Measurements from ENCODE around the gene JUN.

The JUN gene

DNA sequence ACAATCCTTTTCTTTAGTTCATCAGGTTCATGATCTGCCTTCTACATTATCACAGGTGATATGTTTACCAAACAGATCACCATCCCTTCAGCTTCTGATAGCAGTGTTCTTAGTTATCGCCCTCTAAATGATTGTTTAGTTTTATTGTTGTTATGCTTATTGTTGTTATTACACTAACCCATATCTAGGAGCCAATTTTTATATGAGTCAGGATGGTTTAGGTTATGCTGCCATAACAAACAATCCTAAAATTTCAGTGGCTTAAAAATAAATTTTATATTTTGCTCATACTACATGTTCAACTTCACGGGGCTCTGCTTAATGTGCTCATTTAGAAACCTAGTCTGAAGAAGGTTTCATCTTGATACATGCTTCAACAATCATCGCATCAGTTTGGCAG lies 4.4 kb upstream of the JUN start:
- Histone ChIP-seq H3K4me3 (no peak overlapping the region), H3K27me3 (no peaks in the 10 kb centered on the region), H3K36me3 (no peaks in the 10 kb centered on the region), H3K27ac (no peak overlapping the region), H3K9me3 (peaks cover 0 to 7% (median 0%) of the 10 kb centered on the region in 3 donors), H3K4me1 (peaks cover 0 to 13% (median 9%) of the 10 kb centered on the region in 4 donors)
- intact Hi-C loops (cut with DNase I; ENCODE audit: low total_unique reads), result no loop called here
- DNase-seq, result no peak
- no peak for TF ChIP-seq CTCF (IDR thresholded peaks at IDR 0.05)

GRCh38 chr1:58786927-58787245 lies 3.0 kb upstream of the JUN start:
- Histone ChIP-seq H3K36me3 (peaks cover 0 to 4% (median 0%) of the 10 kb centered on the region in 3 donors), H3K9me3 (peaks cover 0 to 7% (median 0%) of the 10 kb centered on the region in 3 donors), H3K4me1 (peaks cover 0 to 13% (median 9%) of the 10 kb centered on the region in 4 donors), H3K27ac (peak overlapping the region; percentile 100), H3K4me3 (no peak overlapping the region), H3K27me3 (no peaks in the 10 kb centered on the region)
- no peak for TF ChIP-seq CTCF (IDR thresholded peaks at IDR 0.05)
- DNase-seq, result no peak
- intact Hi-C loops (cut with DNase I; ENCODE audit: low total_unique reads), result no loop called here

DNA sequence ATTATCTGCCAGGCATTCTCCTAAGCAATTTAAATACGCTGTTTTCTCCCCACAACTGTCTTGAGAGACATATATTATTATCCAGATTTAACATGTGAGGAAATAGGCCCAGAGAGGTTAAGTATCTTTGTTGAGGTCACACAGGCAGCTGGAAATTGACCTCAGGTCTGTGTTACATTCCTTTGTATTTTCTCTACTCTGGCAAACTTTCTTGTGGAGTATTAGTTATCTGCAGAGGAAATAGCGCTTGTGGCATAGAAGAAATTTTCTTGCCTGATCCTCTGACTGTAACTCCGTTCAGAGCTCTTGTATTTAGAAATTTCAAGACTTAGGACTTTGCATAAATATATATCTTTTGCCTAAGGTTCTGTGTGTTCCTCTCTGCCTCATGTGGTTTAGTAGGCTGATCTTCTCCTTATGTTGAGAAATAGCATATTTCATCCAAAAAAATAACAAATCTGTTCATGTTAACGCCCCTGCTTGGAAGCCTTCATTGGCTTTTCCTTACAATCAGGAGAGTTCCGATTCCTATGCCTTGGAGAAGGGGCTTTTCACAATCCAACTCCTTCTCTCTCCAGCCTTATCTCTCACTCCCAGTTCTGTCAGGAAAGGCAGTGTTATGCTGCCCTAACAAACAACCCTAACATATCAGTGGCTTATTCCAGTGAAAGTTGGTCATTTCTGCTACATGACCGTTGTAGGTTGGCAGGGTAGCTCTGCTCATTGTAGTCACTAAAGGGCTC lies 2.5 kb upstream of the JUN start:
- no peak for DNase-seq
- H3K27ac ChIP-seq, result peak overlapping the region; percentile 100
- TF ChIP-seq CTCF (IDR thresholded peaks at IDR 0.05), result no peak
- H3K4me3 ChIP-seq, result no peak overlapping the region
- intact Hi-C loops (cut with DNase I; ENCODE audit: low total_unique reads), result no loop called here
- H3K27me3 ChIP-seq, result no peaks in the 10 kb centered on the region
- H3K4me1 ChIP-seq, result peaks cover 0 to 13% (median 9%) of the 10 kb centered on the region in 4 donors
- H3K9me3 ChIP-seq, result peaks cover 0 to 7% (median 0%) of the 10 kb centered on the region in 3 donors
- peaks cover 0 to 4% (median 0%) of the 10 kb centered on the region in 3 donors for H3K36me3 ChIP-seq

- Histone ChIP-seq H3K27ac (peak overlapping the region; percentile 100), H3K4me3 (peak overlapping the region; percentile 83 to 88), H3K4me1 (peaks cover 0 to 21% (median 11%) of the 10 kb centered on the region in 4 donors), H3K36me3 (peaks cover 0 to 4% (median 0%) of the 10 kb centered on the region in 3 donors), H3K27me3 (no peaks in the 10 kb centered on the region), H3K9me3 (peaks cover 0 to 7% (median 0%) of the 10 kb centered on the region in 3 donors)
- no peak for TF ChIP-seq CTCF (IDR thresholded peaks at IDR 0.05)
- intact Hi-C loops (cut with DNase I; ENCODE audit: low total_unique reads), result loop anchor here (2.0 kb wide), 1 partner anchor 117 kb away; no protein-coding TSS in a partner anchor
- DNase-seq, result peak; percentile 31 to 75
Measured at GRCh38 chr1:58785442-58786058, 1.7 kb upstream of the JUN start.

DNA sequence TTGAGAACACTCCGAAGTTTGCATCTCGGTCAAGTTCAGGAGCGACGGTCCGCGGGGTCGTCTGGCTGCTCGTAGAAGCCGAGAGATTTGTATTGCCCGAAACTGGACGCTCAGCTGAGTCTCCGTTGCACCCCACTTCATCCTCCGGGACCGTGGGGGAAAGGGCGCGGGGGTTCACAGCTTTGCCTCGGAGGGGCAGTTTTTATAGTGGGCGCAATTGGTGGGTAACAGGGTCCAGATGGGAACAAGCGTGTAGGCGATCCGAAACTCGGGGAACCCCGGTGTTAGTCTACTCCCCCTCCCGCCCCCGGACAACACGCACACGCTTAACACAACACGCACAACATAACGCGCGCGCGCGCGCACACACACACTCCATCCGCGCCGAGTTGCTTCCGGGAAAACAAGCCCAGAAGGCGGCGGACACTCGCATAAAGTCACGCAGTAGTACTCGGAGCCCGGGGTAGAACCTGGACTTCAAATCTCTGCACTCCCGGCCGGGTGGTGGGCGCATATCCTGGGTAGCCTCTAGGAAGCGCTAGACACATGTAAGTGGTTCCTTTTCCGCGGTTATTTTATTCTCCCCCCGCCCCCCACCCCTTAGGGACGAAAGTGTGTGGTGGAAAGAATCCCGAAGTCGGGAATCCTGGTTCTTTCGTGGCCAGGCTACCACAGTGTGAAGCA lies 1.1 kb upstream of the JUN start:
- TF ChIP-seq CTCF (IDR thresholded peaks at IDR 0.05), result peak; percentile 68 to 71
- Histone ChIP-seq H3K4me1 (peaks cover 0 to 28% (median 16%) of the 10 kb centered on the region in 4 donors), H3K9me3 (peaks cover 0 to 7% (median 0%) of the 10 kb centered on the region in 3 donors), H3K27me3 (no peaks in the 10 kb centered on the region), H3K27ac (peak overlapping the region; percentile 100), H3K4me3 (peak overlapping the region; percentile 83 to 88), H3K36me3 (peaks cover 0 to 4% (median 0%) of the 10 kb centered on the region in 3 donors)
- peak; percentile 94 to 96 for DNase-seq
- intact Hi-C loops (cut with DNase I; ENCODE audit: low total_unique reads), result loop anchor here (2.0 to 5.0 kb wide), 3 partner anchors 118 to 917 kb away; partner anchors contain the start of gene FGGY

All from tibial artery (tissue), 4 donors.